ENCODE results near the gene LY6G5C. TPM values are rescaled to one million over a fixed set of nuclear protein-coding genes. Genes with fewer than 3 reads are reported as not detected.

Gene LY6G5C
- total and polyA plus RNA-seq, 9 of the 15 experiments (the other 6 are each of a cell fraction or from before 2014, with no cell fraction given) = 0.10 to 0.67 (median 0.46) TPM; not detected in 4

DNA sequence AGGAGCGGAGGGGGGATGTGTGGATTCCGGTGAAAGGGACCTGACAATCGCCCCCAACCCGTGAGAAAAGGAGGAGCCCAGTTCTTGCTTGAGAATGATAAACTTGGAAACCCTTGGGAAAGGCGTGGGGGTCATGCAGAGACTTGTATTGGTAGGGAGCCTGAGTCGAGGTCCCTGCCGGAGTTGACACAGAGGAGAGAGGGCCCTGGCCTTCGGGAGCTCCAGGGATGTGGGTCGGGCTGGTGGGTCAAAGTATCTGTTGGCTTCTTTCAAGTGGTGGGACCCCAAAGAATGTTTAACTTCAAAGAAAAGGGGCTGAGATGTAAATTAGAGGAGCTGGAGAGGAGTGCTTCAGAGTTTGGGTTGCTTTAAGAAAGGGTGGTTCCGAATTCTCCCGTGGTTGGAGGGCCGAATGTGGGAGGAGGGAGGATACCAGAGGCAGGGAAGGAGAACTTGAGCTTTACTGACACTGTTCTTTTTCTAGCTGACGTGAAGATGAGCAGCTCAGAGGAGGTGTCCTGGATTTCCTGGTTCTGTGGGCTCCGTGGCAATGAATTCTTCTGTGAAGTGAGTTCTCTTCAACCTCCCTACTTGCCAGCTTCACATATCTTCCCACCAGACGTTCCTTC lies 14.4 kb downstream of the LY6G5C start (continued):
- TF ChIP-seq NCOA1 (IDR thresholded peaks at IDR 0.05; ENCODE audit: low read depth) (peak; percentile 55; the same call in 1 of the 2 replicates), NFATC3 (IDR thresholded peaks at IDR 0.05) (no peak), TRIM24 (IDR thresholded peaks at IDR 0.05) (0 out of 4 replicates have a peak, but pooled peaks have one; percentile 5 to 26), PRPF4 (IDR thresholded peaks at IDR 0.05; ENCODE audit: insufficient read depth, low read depth, low read length, poor library complexity, severe bottlenecking) (no peak), ETV5 (CRISPR knock-in tag; IDR thresholded peaks at IDR 0.05; ENCODE audit: low read depth) (no peak), HDAC2 (IDR thresholded peaks at IDR 0.05) (0 out of 2 replicates have a peak, but pooled peaks have one; percentile 32)
- TF ChIP-seq, protein P1, sequence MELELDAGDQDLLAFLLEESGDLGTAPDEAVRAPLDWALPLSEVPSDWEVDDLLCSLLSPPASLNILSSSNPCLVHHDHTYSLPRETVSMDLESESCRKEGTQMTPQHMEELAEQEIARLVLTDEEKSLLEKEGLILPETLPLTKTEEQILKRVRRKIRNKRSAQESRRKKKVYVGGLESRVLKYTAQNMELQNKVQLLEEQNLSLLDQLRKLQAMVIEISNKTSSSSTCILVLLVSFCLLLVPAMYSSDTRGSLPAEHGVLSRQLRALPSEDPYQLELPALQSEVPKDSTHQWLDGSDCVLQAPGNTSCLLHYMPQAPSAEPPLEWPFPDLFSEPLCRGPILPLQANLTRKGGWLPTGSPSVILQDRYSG (tag; conservative IDR thresholded peaks at IDR 0.05; ENCODE audit: low read depth) = no peak
- TF ChIP-seq, protein P2, sequence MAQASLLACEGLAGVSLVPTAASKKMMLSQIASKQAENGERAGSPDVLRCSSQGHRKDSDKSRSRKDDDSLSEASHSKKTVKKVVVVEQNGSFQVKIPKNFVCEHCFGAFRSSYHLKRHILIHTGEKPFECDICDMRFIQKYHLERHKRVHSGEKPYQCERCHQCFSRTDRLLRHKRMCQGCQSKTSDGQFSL (CRISPR knock-in tag; IDR thresholded peaks at IDR 0.05) = no peak
- TF ChIP-seq, protein P2 (tag; IDR thresholded peaks at IDR 0.05) = no peak
- TF ChIP-seq, protein P3, sequence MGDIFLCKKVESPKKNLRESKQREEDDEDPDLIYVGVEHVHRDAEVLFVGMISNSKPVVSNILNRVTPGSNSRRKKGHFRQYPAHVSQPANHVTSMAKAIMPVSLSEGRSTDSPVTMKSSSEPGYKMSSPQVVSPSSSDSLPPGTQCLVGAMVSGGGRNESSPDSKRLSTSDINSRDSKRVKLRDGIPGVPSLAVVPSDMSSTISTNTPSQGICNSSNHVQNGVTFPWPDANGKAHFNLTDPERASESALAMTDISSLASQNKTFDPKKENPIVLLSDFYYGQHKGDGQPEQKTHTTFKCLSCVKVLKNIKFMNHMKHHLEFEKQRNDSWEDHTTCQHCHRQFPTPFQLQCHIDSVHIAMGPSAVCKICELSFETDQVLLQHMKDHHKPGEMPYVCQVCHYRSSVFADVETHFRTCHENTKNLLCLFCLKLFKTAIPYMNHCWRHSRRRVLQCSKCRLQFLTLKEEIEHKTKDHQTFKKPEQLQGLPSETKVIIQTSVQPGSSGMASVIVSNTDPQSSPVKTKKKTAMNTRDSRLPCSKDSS (IDR thresholded peaks at IDR 0.05; ENCODE audit: low read depth, partially characterized antibody) = peak; percentile 35
- TF ChIP-seq, protein P4, sequence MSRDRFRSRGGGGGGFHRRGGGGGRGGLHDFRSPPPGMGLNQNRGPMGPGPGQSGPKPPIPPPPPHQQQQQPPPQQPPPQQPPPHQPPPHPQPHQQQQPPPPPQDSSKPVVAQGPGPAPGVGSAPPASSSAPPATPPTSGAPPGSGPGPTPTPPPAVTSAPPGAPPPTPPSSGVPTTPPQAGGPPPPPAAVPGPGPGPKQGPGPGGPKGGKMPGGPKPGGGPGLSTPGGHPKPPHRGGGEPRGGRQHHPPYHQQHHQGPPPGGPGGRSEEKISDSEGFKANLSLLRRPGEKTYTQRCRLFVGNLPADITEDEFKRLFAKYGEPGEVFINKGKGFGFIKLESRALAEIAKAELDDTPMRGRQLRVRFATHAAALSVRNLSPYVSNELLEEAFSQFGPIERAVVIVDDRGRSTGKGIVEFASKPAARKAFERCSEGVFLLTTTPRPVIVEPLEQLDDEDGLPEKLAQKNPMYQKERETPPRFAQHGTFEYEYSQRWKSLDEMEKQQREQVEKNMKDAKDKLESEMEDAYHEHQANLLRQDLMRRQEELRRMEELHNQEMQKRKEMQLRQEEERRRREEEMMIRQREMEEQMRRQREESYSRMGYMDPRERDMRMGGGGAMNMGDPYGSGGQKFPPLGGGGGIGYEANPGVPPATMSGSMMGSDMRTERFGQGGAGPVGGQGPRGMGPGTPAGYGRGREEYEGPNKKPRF (IDR thresholded peaks at IDR 0.05; ENCODE audit: low read depth, low read length) = no peak
